Epithelial cell of prostate (primary cell): Measurements from ENCODE around the gene ECSCR.
"Not testable (repeated sequence)": the region's sequence is repeated elsewhere in the genome, so short reads cannot be mapped to it uniquely, and the experiment has no call there.

Source experiments
- DNase-seq: peaks from one replicate; pipeline ENCODE4 v3.0.0-alpha.2; 2011; ENCODE audit warnings: low read depth, low spot score
- H3K27ac ChIP-seq: fragments of 450-650 bp; 2 replicates; pipeline ENCODE4 v1.5.1; 2017; ENCODE audit warnings: mild to moderate bottlenecking

ECSCR gene, protein sequence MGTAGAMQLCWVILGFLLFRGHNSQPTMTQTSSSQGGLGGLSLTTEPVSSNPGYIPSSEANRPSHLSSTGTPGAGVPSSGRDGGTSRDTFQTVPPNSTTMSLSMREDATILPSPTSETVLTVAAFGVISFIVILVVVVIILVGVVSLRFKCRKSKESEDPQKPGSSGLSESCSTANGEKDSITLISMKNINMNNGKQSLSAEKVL

DNA sequence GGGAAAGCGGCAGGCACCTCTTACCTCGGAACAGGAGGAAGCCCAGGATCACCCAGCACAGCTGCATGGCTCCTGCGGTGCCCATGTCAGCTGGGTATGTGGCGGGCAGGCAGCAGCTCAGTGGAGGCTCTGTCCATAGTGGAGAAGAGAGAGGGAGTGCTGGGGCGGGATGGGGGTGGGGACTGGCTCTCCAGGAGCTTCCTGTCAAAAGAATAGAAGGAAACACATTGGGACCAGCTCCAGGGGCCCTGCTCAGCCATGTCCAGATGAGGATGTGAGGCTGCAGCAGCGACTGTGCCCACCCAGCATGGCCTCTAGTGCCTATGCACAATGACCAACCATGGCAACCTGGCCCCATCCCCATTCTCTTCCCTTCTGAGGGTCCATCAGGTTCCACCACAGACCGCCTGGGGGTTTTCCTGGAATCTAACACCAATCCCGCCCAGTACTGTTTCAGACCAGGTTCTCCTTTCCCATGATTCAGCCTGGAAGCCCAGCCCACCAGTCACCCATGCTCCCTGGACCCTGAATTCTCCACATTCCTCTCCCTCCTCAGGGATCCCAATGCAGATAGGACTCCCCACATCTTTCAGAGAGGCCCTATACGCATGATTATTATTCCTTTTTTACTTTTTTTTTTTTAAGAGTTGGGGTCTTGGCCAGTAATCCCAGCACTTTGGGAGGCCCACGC is at the start of gene ECSCR:
Gene ECSCR (minus strand): TSS at position 158 of the 691 bp plus-strand sequence. CDS start 73 bp downstream, at position 85.
- H3K27ac ChIP-seq, result no peak within 1 kb of the TSS
- no peak for DNase-seq

DNA sequence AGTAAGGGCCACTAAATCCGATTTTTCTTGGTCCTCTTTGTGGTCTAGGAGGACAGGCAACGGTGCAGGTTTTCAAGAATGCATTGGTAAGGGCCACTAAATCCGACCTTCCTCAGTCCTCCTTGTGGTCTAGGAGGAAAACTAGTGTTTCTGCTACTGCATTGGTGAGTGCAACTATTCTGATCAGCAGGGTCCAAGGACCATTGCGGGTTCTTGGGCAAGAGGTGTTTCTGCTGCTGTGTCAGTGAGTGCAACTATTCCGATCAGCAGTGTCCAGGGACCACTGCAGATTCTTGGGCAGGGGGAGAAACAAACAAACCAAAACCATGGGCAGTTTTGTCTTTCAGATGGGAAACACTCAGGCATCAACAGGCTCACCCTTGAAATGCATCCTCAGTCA is 42.2 kb upstream of the ECSCR start:
- DNase-seq, H3K27ac ChIP-seq: not testable (repeated sequence)

DNA sequence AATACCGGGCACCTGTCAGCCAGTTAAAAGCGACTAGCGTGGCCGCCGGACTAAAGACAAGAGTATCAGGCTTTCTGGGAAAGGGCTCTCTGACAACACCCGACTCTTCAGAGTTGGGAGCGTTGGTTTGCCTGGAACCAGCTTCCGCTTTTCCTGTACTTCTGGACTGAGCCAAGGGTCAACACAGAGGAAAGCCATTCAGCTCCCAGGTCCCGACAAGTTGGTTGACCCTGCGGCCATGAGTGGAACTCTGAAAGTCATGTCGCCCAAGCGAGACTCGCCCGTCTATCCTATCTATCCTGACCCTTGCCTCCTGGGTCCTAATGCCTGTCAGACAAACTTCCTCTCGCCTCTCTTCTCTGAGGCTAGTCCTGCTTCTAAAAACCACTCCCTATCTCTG is 41.3 kb upstream of the ECSCR start:
- DNase-seq, H3K27ac ChIP-seq: not testable (repeated sequence)

DNA sequence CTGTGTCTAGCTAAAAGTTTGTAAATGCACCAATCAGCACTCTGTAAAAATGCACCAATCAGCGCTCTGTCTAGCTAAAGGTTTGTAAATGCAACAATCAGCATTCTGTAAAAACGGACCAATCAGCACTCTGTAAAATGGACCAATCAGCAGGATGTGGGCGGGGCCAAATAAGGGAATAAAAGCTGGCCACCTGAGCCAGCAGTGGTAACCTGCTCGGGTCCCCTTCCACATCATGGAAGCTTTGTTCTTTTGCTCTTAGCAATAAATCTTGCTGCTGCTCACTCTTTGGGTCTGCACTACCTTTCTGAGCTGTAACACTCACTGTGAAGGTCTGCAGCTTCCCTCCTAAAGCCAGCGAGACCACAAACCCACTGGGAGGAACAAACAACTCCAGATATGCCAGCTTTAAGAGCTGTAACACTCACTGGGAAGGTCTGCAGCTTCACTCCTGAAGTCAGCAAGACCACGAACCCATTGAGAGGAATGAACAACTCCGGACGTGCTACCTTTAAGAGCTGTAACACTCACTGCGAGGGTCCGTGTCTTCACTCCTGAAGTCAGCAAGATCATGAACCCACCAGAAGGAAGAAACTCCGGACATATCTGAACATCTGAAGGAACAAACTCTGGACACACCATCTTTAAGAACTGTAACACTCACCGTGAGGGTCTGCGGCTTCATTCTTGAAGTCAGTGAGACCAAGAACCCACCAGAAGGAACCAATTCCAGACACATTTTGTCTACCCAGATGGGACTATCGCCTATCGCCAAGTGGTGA is 40.7 kb upstream of the ECSCR start:
- not testable (repeated sequence) for H3K27ac ChIP-seq, DNase-seq

DNA sequence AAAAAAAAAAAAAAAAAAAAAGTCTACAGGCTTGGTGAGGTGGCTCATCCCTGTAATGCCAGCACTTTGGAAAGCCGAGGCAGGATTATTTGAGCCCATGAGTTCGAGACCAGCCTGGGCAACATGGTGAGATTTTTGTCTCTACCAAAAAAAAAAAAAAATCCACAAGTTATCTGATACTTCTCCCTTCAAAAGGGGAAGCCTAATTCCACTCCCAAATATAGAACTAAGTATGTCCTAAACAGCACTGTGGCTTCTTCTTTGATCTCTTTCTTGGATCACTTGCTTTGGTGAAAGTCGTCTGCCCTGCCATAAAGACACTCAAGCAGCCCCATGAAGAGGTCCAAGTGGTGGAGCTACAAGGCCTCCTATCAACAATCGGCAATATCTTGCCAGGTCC is 38.8 kb upstream of the ECSCR start:
- DNase-seq, result no peak
- no peak overlapping the region for H3K27ac ChIP-seq

DNA sequence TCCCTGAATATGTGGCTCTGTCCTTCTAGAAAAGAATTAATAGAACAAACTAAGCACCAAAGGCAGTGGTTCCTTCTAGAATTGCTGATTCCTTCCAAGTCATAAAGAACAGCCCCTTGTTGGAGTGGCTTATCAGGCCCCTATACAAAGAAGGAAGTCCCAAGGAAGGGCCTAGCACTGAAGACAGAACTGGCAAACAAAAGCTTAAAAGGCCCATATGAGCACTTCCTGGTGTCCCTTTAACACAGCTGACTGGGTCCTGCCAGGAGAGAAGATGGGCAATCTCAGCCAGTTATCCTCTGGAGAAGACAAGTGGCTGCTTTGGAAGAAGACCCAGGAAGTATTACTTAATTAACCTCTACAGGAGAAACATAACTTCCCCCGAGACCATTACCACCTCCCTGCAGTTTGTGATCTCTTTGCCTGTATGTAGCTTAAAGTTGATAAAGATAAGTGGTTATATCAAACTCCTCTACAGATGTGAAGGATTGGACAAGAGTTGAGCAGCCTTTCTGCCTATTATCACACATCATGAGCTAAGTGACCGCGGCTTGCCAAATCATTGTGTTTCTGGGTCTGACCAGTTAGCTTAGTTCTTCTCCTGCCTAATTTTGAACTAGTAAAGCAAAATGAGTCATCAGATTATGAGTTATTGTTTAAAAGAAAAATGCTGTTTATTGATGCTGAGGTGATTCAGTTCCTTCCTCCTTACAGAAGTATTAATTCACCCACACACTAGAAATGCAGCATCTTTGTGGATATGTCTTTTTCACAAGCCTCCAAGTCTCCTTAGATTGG is 33.3 kb upstream of the ECSCR start:
- DNase-seq, result no peak
- peak overlapping the region; percentile 17 for H3K27ac ChIP-seq

DNA sequence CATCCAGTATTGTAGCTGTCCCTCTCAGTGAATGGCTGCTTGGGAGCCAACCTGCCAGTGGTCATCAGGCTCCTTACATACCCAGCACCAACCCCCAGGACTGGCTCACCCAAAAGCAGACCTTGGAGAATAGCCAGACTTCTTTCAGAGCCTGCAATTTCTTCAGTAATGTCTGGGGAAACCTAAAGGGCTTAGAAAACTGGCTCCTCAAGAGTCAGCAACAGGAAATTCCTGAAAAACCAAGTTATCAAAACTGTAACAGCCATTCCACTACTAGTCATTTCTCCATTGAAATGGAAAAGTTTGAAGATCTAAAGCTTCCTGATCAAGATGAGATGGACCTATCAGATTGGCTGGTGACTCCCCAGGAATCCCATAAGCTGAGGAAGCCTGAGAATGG is 32.3 kb upstream of the ECSCR start:
- H3K27ac ChIP-seq, result no peak overlapping the region
- no peak for DNase-seq

DNA sequence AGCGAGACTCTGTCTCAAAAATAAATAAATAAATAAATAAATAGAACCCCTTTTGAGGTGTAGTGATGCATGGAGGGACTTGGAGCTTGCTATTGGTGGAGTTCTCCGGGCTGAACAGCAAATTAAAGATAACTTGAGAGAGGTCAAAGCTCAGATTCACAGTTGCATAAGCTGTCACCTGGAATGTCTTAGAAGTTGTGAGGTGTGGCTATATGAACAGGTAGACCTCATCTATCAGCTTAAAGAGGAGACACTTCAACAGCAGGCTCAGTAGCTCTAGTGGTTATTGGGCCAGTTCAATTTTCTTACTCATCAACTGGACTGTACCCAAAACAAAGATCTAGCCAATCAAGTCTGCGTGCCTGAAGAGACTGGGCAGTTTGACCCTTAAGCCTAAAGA is 31.7 kb upstream of the ECSCR start:
- no peak overlapping the region for H3K27ac ChIP-seq
- DNase-seq, result no peak

DNA sequence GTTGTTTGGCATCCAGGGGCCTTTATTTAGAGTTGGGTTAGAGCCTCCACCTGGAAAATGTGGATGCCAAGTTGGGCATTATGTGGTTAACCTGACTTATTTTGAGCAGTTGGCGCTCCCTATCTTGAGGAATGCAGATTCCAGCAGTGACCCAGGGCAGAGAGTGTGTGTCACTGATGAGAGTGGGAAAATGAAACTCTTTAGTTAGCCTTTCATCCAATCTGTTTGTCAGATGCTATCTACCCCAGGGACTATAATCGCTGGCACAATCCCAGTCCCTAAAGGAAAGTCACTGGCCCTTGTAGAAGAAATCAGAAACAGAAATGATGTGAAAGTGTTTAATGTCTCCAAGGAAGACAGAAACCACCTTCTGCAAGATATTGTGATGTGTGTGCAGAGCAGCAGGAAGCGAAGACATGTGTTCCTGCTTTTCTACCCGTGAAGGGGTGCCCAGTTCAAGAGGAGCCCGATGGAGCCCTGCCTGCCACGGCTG is 30.2 kb upstream of the ECSCR start:
- no peak for DNase-seq
- H3K27ac ChIP-seq, result no peak overlapping the region

DNA sequence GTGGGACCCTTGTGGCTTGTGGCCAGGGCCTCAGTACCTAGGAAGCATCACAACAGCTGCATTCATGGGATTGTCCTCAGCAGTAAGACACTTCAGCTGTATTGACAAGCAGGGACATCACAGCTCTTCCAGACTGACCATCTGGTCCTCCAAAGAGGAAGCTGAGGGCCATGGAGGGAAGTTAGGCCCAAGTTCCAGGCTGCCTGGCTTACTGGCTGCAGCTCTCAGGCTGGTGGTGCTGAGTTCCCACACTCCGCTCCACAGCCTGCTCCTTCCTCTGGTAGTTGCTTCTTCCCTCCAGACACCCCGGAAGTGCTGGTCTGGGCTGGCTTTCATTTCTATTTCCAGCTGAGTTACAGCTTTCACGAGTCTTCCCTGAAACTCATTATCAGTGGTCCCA is 25.7 kb upstream of the ECSCR start:
- H3K27ac ChIP-seq, result no peak overlapping the region

DNA sequence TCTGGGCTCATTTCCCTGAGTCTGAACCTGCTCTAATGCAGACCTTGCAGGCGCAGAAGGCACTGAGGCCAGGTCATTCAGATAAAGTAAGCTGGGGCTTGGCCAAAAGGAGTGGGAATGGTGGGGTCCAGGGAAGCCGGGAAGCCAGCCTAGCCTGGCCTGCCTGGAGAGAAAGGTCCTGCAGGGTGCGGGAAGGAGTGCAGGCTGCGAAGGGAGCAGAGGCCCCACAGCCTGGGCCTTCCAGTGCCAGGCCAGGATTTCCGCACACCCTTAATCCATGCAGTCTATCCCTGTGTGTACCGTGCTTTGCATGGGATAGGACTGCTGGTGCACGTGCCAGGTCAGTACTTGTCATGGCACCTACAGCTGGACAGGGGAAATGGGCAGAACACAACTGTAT is 23.7 kb upstream of the ECSCR start:
- no peak for DNase-seq
- H3K27ac ChIP-seq, result no peak overlapping the region

More for the DNA sequence above, 25.7 kb upstream of the ECSCR start:
- no peak for DNase-seq

DNA sequence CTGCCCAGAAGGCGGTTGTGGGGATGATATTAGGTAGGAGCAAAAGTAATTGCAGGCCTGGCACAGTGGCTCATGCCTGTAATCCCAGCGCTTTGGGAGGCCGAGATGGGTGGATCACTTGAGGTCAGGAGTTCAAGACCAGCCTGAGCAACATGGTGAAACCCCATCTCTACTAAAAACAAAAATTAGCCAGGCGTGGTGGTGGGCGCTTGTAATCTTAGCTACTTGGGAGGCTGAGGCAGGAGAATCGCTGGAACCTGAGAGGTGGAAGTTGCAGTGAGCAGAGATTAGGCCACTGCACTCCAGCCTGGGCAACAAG is 20.3 kb upstream of the ECSCR start:
- peak overlapping the region; percentile 94 for H3K27ac ChIP-seq
- DNase-seq, result not testable (repeated sequence)

DNA sequence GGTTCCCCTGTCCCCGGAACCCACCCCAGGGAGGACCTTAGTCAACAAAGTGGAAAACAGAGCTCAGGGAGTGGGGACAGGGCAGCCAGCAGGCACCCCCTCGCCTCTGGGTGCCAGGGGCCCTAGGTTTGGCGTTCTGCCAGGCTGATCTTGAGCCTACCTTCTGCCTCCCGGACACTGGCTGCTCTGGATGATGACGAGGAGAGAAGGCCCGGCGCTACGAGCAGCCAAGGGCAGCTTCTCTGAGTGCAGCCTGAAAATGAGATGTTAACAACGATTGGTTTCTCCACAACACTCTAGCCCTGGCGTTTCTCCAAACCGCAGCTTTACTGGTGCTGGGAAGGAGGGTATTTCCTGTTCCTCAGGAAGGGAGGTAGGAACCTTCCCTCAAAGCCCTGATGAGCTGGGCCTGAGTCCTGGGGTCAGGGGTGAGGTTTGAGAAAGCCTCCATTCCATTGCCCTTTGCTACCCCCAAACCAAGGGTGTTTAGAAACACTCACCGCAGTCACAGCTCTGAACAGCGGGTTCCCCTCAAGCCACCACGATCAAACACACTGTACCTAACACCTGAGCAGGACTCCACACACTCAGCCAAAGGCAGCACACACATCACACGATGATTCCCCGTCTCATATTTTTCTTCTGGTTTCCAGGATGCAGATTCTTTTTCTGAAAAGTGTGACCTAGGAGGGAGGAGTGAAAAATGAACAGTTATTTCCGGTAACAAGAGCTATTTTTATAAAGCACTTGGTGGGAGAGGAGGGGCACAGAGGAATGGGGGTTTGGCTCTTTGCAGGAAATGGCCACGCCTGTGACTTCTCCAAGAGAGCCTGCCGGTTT is 19.7 kb upstream of the ECSCR start, which contains the start of gene STING1:
Gene STING1 (minus strand): TSS at position 709 of the 840 bp plus-strand sequence. CDS start 1,054 bp downstream, outside the sequence.
- peak; percentile 86 for DNase-seq
- H3K27ac ChIP-seq, result peak within 1 kb of the TSS; percentile 94

DNA sequence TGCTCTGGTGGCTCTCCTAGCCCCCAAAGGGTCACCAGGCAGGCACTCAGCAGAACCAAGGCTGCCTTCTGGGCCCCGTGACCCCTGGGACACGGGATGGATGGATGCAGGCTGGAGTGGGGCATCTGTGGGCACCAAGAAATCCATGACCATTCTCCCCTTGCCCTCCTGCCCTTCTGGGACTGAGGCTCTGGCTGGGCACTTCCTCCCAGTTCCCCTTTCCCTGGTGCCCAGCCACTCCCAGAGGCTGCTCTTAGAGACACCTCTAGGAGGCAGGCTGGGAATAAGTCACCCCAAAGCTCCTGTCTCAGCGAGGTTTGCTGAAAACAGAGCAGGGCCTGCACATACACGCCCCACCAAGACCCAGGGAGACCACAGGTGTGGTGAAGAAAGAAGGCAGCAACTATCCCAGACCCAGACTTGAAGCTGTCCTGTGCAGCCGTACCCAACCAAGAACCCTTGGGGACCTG is 19.1 kb upstream of the ECSCR start:
- DNase-seq, result no peak
- H3K27ac ChIP-seq, result peak overlapping the region; percentile 94

DNA sequence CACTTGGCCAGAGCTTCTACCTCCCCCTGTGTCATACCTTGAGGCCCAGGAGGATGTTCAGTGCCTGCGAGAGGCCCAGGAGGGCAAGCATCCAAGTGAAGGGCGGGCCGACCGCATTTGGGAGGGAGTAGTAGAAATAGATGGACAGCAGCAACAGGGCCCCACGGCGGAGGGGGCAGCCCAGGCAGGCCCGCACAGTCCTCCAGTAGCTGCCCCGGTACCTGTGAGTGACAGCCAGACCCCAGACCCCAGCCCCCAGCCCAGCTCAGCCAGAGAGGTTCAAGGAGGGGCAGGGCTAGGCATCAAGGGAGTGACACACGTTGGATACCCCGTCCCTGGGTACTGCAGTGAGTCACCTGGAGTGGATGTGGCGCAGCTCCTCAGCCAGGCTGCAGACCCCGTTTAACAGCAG is 18.6 kb upstream of the ECSCR start:
- DNase-seq, result no peak
- H3K27ac ChIP-seq, result peak overlapping the region; percentile 94

DNA sequence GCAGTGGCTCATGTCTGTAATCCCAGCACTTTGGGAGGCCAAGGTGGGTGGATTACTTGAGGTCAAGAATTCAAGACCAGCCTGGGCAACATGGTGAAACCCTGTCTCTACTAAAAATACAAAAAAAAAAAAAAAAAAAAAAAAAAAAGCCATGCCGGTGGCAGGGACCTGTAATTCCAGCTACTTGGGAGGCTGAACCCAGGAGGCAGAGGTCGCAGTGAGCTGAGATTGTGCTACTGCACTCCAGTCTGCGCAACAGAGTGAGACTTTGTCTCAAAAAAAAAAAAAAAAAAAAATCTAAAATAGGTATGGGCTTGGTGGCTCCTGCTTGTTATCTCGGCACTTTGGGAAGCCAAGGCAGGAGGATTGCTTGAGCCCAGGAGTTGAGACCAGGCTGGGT is 17.2 kb upstream of the ECSCR start:
- H3K27ac ChIP-seq, DNase-seq: not testable (repeated sequence)

DNA sequence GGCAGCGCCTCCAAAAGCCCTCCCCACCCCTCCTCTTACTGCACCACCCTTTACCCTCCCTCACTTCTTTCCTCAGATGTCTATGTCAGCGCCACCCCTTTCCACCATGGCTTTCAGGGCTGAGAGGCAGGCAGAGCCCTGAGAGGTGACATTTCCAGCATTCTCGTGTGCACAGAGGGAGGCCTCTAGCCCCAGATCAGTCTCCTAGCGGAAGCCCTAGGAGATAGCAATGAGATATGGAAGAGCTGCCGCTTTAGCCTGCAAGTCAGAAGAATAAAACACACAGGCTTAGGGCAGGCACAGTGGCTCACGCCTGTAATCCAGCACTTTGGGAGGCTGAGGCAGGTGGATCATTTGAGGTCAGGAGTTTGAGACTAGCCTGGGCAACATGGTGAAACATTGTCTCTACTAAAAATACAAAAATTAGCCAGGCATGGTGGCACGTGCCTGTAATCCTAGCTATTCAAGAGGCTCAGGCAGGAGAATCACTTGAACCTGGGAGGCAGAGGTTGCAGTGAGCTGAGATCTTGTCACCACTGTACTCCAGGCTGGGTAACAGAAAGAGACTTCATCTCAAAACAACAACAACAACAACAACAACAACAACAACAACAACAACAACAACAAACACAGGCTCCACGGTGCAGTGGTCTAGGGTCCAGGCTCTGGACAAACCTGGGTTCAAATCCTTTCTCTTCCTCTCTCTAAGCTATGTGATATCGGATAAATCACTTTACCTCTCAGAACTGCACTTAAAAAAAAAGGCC is 16.3 kb upstream of the ECSCR start:
- not testable (repeated sequence) for DNase-seq, H3K27ac ChIP-seq

DNA sequence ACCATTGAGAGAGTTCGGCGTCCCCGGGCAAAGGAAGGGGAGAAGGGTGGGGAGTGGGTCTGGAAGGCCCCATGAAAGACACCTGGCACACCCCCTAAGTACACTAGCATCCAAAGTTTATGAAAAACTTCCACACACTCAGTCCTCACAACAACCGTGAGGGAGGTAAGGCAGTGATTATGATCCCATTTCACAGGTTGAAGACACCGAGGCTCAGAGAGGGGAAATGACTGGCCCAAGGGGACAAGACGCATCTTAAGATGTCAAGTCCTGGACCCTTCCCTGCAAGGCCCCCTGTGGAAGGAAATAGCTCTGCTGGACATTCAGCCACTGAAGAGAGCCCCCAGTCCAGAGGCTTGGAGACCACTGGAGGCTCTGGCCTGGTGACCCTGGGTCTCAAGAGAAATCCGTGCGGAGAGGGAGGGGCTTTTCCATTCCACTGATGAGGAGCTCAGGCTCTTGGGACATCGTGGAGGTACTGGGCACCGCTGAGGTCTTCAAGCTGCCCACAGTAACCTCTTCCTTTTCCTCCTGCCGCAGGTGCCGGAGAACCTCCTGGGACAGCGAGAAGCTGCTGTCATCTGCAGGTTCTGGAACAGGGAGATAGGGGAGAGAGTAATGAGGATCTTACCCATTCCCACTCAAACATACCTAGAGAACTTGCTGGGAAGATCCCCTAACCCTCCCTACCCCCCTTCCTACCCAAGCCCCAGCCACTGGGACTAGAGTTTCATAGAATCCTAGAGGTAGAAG is 13.5 kb upstream of the ECSCR start:
- no peak for DNase-seq
- H3K27ac ChIP-seq, result no peak overlapping the region
